Lung (tissue), 12 donors: ENCODE results near the gene POLL. TPM values are rescaled to one million over a fixed set of nuclear protein-coding genes. Genes with fewer than 3 reads are reported as not detected.

Experiments used
- ATAC-seq: fragments of 200-7000 bp; cut with Tn5 transposase; one replicate; pipeline ENCODE4 v1.9.1; 2020; ENCODE audit warnings: moderate number of reproducible peaks; ENCODE audit not compliant: insufficient read depth, low FRiP score
- DNase-seq, 3 donors: peaks; one replicate each; pipeline ENCODE4 v3.0.0-alpha.2; 2013 to 2017
- H3K27ac ChIP-seq, 2 donors: one replicate each; pipeline ENCODE4 v1.5.1; 2013; ENCODE audit warnings: mild to moderate bottlenecking in 2 of 2, moderate library complexity in 2 of 2, control low read depth in 1 of 2, inconsistent platforms in 1 of 2, low read depth in 1 of 2, low read length in 1 of 2
- H3K27me3 ChIP-seq, 3 donors: one replicate each; pipeline ENCODE4 v1.5.1; 2013; ENCODE audit warnings: low read length in 2 of 3; ENCODE audit not compliant: control insufficient read depth in 3 of 3, insufficient read depth in 3 of 3
- H3K36me3 ChIP-seq, 4 donors: one replicate each; pipeline ENCODE4 v1.5.1; 2013; ENCODE audit warnings: low read length in 4 of 4, mild to moderate bottlenecking in 1 of 4, moderate library complexity in 1 of 4; ENCODE audit not compliant: control insufficient read depth in 4 of 4, insufficient read depth in 4 of 4
- H3K4me1 ChIP-seq, 5 donors: one replicate each; pipeline ENCODE4 v1.5.1; 2013; ENCODE audit warnings: low read length in 5 of 5, mild to moderate bottlenecking in 2 of 5, moderate library complexity in 1 of 5; ENCODE audit not compliant: control insufficient read depth in 5 of 5, insufficient read depth in 5 of 5
- H3K4me3 ChIP-seq: one replicate; pipeline ENCODE4 v1.5.1; 2013; ENCODE audit warnings: mild to moderate bottlenecking, control low read depth, moderate library complexity
- H3K9ac ChIP-seq, 2 donors: one replicate each; pipeline ENCODE4 v1.5.1; 2013; ENCODE audit warnings: low read length in 2 of 2, control low read depth in 1 of 2; ENCODE audit not compliant: insufficient read depth in 1 of 2
- H3K9me3 ChIP-seq, 4 donors: one replicate each; pipeline ENCODE4 v1.5.1; 2013; ENCODE audit warnings: low read length in 3 of 4, mild to moderate bottlenecking in 1 of 4, moderate library complexity in 1 of 4; ENCODE audit not compliant: control insufficient read depth in 4 of 4, insufficient read depth in 3 of 4
- CTCF ChIP-seq: IDR thresholded peaks from 2 replicates; pipeline ENCODE4 v1.5.1; 2012; ENCODE audit warnings: mild to moderate bottlenecking; ENCODE audit errors: control extremely low read depth, extremely low read depth
- WGBS, 2 donors: extraction: QIAGEN DNeasy Blood & Tissue Kit; methylation state at CpG; one replicate each; pipeline ENCODE4 v1.1.7; 2013; 5-methylcytosine and 5-hydroxymethylcytosine counted together
- polyA plus RNA-seq, 2 donors: library from polyadenylated mRNA; stranded (reverse); fragments of 200-250 nt; gene quantifications; one replicate each; pipeline ENCODE4 v1.2.1, GENCODE V29; 2013
- total RNA-seq, 2 donors: library from RNA; depleted of rRNA in 1 of 2; stranded (reverse); fragments of >200 nt in 1 of 2; gene quantifications; one replicate each; pipeline ENCODE4 v1.2.1, GENCODE V29; 2014 to 2021
- donor health status: control.
- donor health status: control.
- donor health status: Bipolar disorder and iron deficiency.
- donor health status: healthy.
- donor health status: DM: yes; HTN: yes; CAD: no.

Gene POLL
- total and polyA plus RNA-seq, 4 donors, result 16.6 to 26.9 (median 25.0) TPM

GRCh38 chr10:101624526-101625102 lies 36.6 kb upstream of the POLL start:
- H3K36me3 ChIP-seq, result peaks cover 0 to 31% (median 10%) of the 10 kb centered on the region in 4 donors
- DNase-seq, result no peak

GRCh38 chr10:101623528-101623927 lies 35.5 kb upstream of the POLL start:
- Histone ChIP-seq H3K4me3 (no peak overlapping the region), H3K36me3 (peaks cover 0 to 34% (median 9%) of the 10 kb centered on the region in 4 donors), H3K4me1 (peaks cover 0 to 1% (median 0%) of the 10 kb centered on the region in 5 donors), H3K27ac (no peak overlapping the region), H3K9ac (no peak overlapping the region), H3K9me3 (no peaks in the 10 kb centered on the region), H3K27me3 (no peaks in the 10 kb centered on the region)
- TF ChIP-seq CTCF, result no peak
- ATAC-seq (no peak), DNase-seq (no peak)
- WGBS, 2 donors, result 69 to 83% methylated on average over 1 of the region's 1 CpG

More at GRCh38 chr10:101624526-101625102, 36.6 kb upstream of the POLL start:
- no peaks in the 10 kb centered on the region for H3K9me3 ChIP-seq
- no peak overlapping the region for H3K27ac ChIP-seq
- no peak overlapping the region for H3K4me3 ChIP-seq
- H3K27me3 ChIP-seq, result no peaks in the 10 kb centered on the region
- TF ChIP-seq CTCF, result no peak
- ATAC-seq, result no peak
- WGBS, 2 donors, result 90 to 91% methylated on average over 4 of the region's 4 CpGs
- H3K4me1 ChIP-seq, result peaks cover 0 to 1% (median 0%) of the 10 kb centered on the region in 5 donors
- no peak overlapping the region for H3K9ac ChIP-seq

GRCh38 chr10:101619983-101620382 lies 31.9 kb upstream of the POLL start:
- WGBS, 2 donors, result 97 to 98% methylated on average over 6 of the region's 6 CpGs
- Histone ChIP-seq H3K27me3 (no peaks in the 10 kb centered on the region), H3K27ac (no peak overlapping the region), H3K4me1 (peaks cover 0 to 4% (median 0%) of the 10 kb centered on the region in 5 donors), H3K36me3 (peaks cover 0 to 31% (median 10%) of the 10 kb centered on the region in 4 donors), H3K9ac (no peak overlapping the region), H3K9me3 (no peaks in the 10 kb centered on the region), H3K4me3 (no peak overlapping the region)
- no peak for TF ChIP-seq CTCF
- ATAC-seq (no peak), DNase-seq (no peak)

- Histone ChIP-seq H3K4me3 (no peak overlapping the region), H3K27me3 (no peaks in the 10 kb centered on the region), H3K27ac (no peak overlapping the region), H3K9ac (no peak overlapping the region), H3K36me3 (peaks cover 0 to 26% (median 9%) of the 10 kb centered on the region in 4 donors), H3K4me1 (peaks cover 0 to 4% (median 0%) of the 10 kb centered on the region in 5 donors), H3K9me3 (no peaks in the 10 kb centered on the region)
- DNase-seq (no peak), ATAC-seq (no peak)
- WGBS, 2 donors, result 88 to 93% methylated on average over 2 of the region's 2 CpGs
- TF ChIP-seq CTCF, result no peak
These were observed 30.8 kb upstream of the POLL start for GRCh38 chr10:101618871-101619270.
